Prostate gland (tissue), 2 donors: ENCODE measurements around the gene S100A12.

Experiments used
- CTCF ChIP-seq, 4 experiments: fragments of 200-600 bp in 2 of 4; fragments of 450-650 bp in 2 of 4; sonication (generic) in 2 of 4; IDR thresholded peaks; 1 replicate in 3 of 4; 2 replicates in 1 of 4; pipeline ENCODE4 v1.5.1; 2016 to 2019; ENCODE audit warnings: antibody characterized with exemption in 4 of 4, mild to moderate bottlenecking in 2 of 4, moderate library complexity in 2 of 4
- POLR2A ChIP-seq: fragments of 450-650 bp; IDR thresholded peaks from one replicate; pipeline ENCODE4 v1.6.1; 2016; ENCODE audit warnings: antibody characterized with exemption, mild to moderate bottlenecking

GRCh38 chr1:153390938-153391710 is 15.7 kb upstream of the S100A12 start, which contains the start of gene S100A8:
- no peak for TF ChIP-seq CTCF (IDR thresholded peaks at IDR 0.05)
- no peak for TF ChIP-seq POLR2A
